ENCODE measurements around the gene STKLD1. TPM values are rescaled to one million over a fixed set of nuclear protein-coding genes. Genes with fewer than 3 reads are reported as not detected.

STKLD1 gene
- total and polyA plus RNA-seq, 9 of the 15 experiments (the other 6 are each of a cell fraction or from before 2014, with no cell fraction given): 0.10 to 0.65 (median 0.33) TPM; not detected in 2

DNA sequence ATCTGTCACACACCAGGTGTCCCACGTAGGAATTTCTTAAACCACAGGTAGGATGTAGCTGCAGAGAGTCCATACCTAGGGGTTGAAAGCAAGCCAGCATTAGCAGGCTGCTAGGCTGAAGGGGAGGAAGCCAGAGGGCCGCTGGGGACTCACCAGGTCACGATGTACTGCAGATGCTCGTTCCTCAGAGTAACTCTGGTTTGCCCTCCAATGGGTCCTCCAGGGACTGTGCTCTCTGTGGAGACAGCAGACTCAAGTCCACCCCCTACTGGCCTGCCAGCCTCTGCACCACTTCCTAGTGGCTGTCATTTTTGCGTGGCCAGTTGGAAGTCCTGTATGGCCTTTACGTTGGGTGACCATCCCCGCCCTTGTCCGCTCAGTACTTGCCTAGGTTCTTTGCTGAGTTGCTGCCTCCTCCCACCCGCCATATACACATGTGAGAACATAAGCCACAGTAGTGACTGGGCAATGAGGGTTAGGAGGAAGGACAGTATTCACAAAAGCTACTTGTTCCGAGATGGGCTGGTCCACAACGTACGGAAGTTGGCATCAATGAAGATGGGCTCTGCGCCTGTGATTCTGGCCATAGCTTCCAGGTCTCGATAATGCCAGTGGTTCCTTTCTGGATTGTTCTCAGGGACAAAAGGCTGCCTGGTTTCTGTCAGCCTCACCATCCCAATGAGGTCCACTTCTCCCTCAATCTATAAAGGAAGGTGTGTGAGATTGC, 24.1 kb upstream of the STKLD1 start (continued):
- TF ChIP-seq, protein P1, sequence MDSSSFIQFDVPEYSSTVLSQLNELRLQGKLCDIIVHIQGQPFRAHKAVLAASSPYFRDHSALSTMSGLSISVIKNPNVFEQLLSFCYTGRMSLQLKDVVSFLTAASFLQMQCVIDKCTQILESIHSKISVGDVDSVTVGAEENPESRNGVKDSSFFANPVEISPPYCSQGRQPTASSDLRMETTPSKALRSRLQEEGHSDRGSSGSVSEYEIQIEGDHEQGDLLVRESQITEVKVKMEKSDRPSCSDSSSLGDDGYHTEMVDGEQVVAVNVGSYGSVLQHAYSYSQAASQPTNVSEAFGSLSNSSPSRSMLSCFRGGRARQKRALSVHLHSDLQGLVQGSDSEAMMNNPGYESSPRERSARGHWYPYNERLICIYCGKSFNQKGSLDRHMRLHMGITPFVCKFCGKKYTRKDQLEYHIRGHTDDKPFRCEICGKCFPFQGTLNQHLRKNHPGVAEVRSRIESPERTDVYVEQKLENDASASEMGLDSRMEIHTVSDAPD (CRISPR knock-in tag; IDR thresholded peaks at IDR 0.05): no peak
- TF ChIP-seq YY1 (IDR thresholded peaks at IDR 0.05; ENCODE audit: borderline replicate concordance in 1 of 3, control insufficient read depth in 1 of 3, extremely low read depth in 1 of 3, insufficient read depth in 3 of 3, insufficient read length in 1 of 3, insufficient replicate concordance in 2 of 3, low read depth in 1 of 3, low read length in 2 of 3): peak in 2 of 3 experiments; percentile 20 to 67
- TF ChIP-seq, protein P2, sequence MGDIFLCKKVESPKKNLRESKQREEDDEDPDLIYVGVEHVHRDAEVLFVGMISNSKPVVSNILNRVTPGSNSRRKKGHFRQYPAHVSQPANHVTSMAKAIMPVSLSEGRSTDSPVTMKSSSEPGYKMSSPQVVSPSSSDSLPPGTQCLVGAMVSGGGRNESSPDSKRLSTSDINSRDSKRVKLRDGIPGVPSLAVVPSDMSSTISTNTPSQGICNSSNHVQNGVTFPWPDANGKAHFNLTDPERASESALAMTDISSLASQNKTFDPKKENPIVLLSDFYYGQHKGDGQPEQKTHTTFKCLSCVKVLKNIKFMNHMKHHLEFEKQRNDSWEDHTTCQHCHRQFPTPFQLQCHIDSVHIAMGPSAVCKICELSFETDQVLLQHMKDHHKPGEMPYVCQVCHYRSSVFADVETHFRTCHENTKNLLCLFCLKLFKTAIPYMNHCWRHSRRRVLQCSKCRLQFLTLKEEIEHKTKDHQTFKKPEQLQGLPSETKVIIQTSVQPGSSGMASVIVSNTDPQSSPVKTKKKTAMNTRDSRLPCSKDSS (IDR thresholded peaks at IDR 0.05; ENCODE audit: low read depth, partially characterized antibody): peak; percentile 36
- TF ChIP-seq ZNF449 (CRISPR knock-in tag; IDR thresholded peaks at IDR 0.05): no peak
- peak; percentile 65 for TF ChIP-seq CREM (IDR thresholded peaks at IDR 0.05; ENCODE audit: low read depth)
- TF ChIP-seq MTA3 (IDR thresholded peaks at IDR 0.05; ENCODE audit: borderline replicate concordance): peak; percentile 57; the same call in 1 of the 2 replicates
- TF ChIP-seq BRD4 (IDR thresholded peaks at IDR 0.05): no peak
- peak; percentile 67 for TF ChIP-seq E2F8 (IDR thresholded peaks at IDR 0.05; ENCODE audit: low read depth, partially characterized antibody)
- TF ChIP-seq GTF2A2 (tag; IDR thresholded peaks at IDR 0.05): no peak
- peak; percentile 37 for TF ChIP-seq SMAD1 (IDR thresholded peaks at IDR 0.05; ENCODE audit: low read depth, low read length, partially characterized antibody)
- TF ChIP-seq ILK (tag; IDR thresholded peaks at IDR 0.05; ENCODE audit: borderline replicate concordance, low read depth): no peak
- no peak for TF ChIP-seq FOXA3 (CRISPR knock-in tag; conservative IDR thresholded peaks at IDR 0.05 in 1 of 2, IDR thresholded peaks at IDR 0.05 in 1 of 2)
- peak in 1 of 2 experiments; percentile 98; a peak in 2 of 3 replicates for TF ChIP-seq CBX3 (IDR thresholded peaks at IDR 0.05; ENCODE audit: borderline replicate concordance in 1 of 2, low read length in 2 of 2)
- peak; percentile 19; the same call in 1 of the 2 replicates for TF ChIP-seq PHF8 (IDR thresholded peaks at IDR 0.05; ENCODE audit: borderline replicate concordance, low read length)
- TF ChIP-seq SPI1 (IDR thresholded peaks at IDR 0.05; ENCODE audit: borderline replicate concordance, low read depth, low read length): peak; percentile 16; the same call in 1 of the 2 replicates
- TF ChIP-seq ZNF77 (CRISPR knock-in tag; IDR thresholded peaks at IDR 0.05): no peak
- peak in 1 of 2 experiments; percentile 54; a peak in 1 of 4 replicates for TF ChIP-seq SIN3A (IDR thresholded peaks at IDR 0.05; ENCODE audit: borderline replicate concordance in 2 of 2, control insufficient read depth in 1 of 2, low read depth in 2 of 2, low read length in 2 of 2)
- no peak for TF ChIP-seq ATF1 (CRISPR knock-in tag; IDR thresholded peaks at IDR 0.05)
- 0 out of 2 replicates have a peak, but pooled peaks have one; percentile 10 for TF ChIP-seq ATF1 (tag; IDR thresholded peaks at IDR 0.05)

Measured in K562 (cell line).